HepG2 (cell line): Measurements from ENCODE around the gene RBM14. TPM values are rescaled to one million over a fixed set of nuclear protein-coding genes. Genes with fewer than 3 reads are reported as not detected.

Experiments used
- ARID2 ChIP-seq: sonication (generic); formaldehyde crosslinking; IDR thresholded peaks from 2 replicates; pipeline ENCODE4 v1.8.1; 2022; ENCODE audit warnings: mild to moderate bottlenecking, missing genetic modification reagents, borderline replicate concordance
- CBX1 ChIP-seq: IDR thresholded peaks from one replicate; pipeline ENCODE4 v1.6.1; 2016; ENCODE audit warnings: antibody characterized with exemption, low read depth
- EEA1 ChIP-seq: sonication (generic); formaldehyde crosslinking; IDR thresholded peaks from 2 replicates; pipeline ENCODE4 v1.5.1; 2020; ENCODE audit warnings: mild to moderate bottlenecking, missing genetic modification reagents, borderline replicate concordance
- EED ChIP-seq: sonication (generic); formaldehyde crosslinking; IDR thresholded peaks from 2 replicates; pipeline ENCODE4 v1.5.0; 2020; ENCODE audit warnings: mild to moderate bottlenecking, missing genetic modification reagents
- GPBP1L1 ChIP-seq: sonication (generic); formaldehyde crosslinking; IDR thresholded peaks from 2 replicates; pipeline ENCODE4 v1.5.0; 2020; ENCODE audit warnings: mild to moderate bottlenecking, missing genetic modification reagents
- HIVEP1 ChIP-seq: sonication (generic); formaldehyde crosslinking; IDR thresholded peaks from 2 replicates; pipeline ENCODE4 v1.4.0; 2020; ENCODE audit warnings: mild to moderate bottlenecking, missing genetic modification reagents
- MNT ChIP-seq: fragments of 450-650 bp; IDR thresholded peaks from 2 replicates; pipeline ENCODE4 v1.6.1; 2016
- ONECUT2 ChIP-seq: sonication (generic); formaldehyde crosslinking; IDR thresholded peaks from 2 replicates; pipeline ENCODE4 v1.4.0; 2020; ENCODE audit warnings: missing genetic modification reagents
- REL ChIP-seq: sonication (generic); formaldehyde crosslinking; conservative IDR thresholded peaks from 2 replicates; pipeline ENCODE4 v1.8.0; 2022; ENCODE audit warnings: mild to moderate bottlenecking, missing genetic modification reagents, moderate library complexity
- SUZ12 ChIP-seq: fragments of 150-350 bp; IDR thresholded peaks from 2 replicates; pipeline ENCODE4 v1.6.1; 2014; ENCODE audit warnings: low read depth, low read length
- TARDBP ChIP-seq: sonication (generic); formaldehyde crosslinking; IDR thresholded peaks from 2 replicates; pipeline ENCODE4 v1.8.0; 2022; ENCODE audit warnings: mild to moderate bottlenecking, missing genetic modification reagents
- TIGD3 ChIP-seq: sonication (generic); formaldehyde crosslinking; IDR thresholded peaks from 2 replicates; pipeline ENCODE4 v1.5.1; 2020; ENCODE audit warnings: mild to moderate bottlenecking, missing genetic modification reagents, borderline replicate concordance
- ZBTB42 ChIP-seq: sonication (generic); formaldehyde crosslinking; IDR thresholded peaks from 2 replicates; pipeline ENCODE4 v1.5.0; 2020; ENCODE audit warnings: mild to moderate bottlenecking, missing genetic modification reagents
- ZMYM4 ChIP-seq: sonication (generic); formaldehyde crosslinking; IDR thresholded peaks from 2 replicates; pipeline ENCODE4 v1.8.1; 2023; ENCODE audit warnings: mild to moderate bottlenecking, missing genetic modification reagents
- ZNF263 ChIP-seq: sonication (generic); formaldehyde crosslinking; IDR thresholded peaks from 2 replicates; pipeline ENCODE4 v1.4.0; 2020; ENCODE audit warnings: missing genetic modification reagents
- ZNF317 ChIP-seq: sonication (generic); formaldehyde crosslinking; IDR thresholded peaks from 2 replicates; pipeline ENCODE4 v1.5.0; 2020; ENCODE audit warnings: mild to moderate bottlenecking, missing genetic modification reagents
- ZNF335 ChIP-seq: sonication (generic); formaldehyde crosslinking; IDR thresholded peaks from 2 replicates; pipeline ENCODE4 v1.4.0; 2020; ENCODE audit warnings: missing genetic modification reagents
- ZNF33B ChIP-seq: sonication (generic); formaldehyde crosslinking; IDR thresholded peaks from 2 replicates; pipeline ENCODE4 v1.5.1; 2020; ENCODE audit warnings: mild to moderate bottlenecking, missing genetic modification reagents
- ZNF670 ChIP-seq: sonication (generic); formaldehyde crosslinking; IDR thresholded peaks from 2 replicates; pipeline ENCODE4 v1.8.0; 2022; ENCODE audit warnings: mild to moderate bottlenecking, missing genetic modification reagents, borderline replicate concordance
- ZNF768 ChIP-seq: sonication (generic); formaldehyde crosslinking; IDR thresholded peaks from 2 replicates; pipeline ENCODE4 v1.4.0; 2020; ENCODE audit warnings: missing genetic modification reagents
- polyA plus RNA-seq, 8 experiments: library from polyadenylated mRNA; depleted of rRNA in 3 of 8; stranded (reverse) in 7 of 8; unstranded in 1 of 8; fragments of >200 nt; fragmentation: Illumina TruSeq in 4 of 8; extraction: Trizol in 4 of 8; gene quantifications; 2 replicates each; pipeline versions ENCODE4 v1.2.1 to v1.2.3, GENCODE V29; 2011 to 2016; ENCODE audit warnings: low read depth in 4 of 8, missing spikeins in 1 of 8, mixed read lengths in 1 of 8; ENCODE audit not compliant: insufficient read depth in 1 of 8
- total RNA-seq, 5 experiments: library from RNA; depleted of rRNA; stranded (reverse); fragments of >200 nt; fragmentation: Illumina TruSeq; extraction: Trizol; gene quantifications; 2 replicates each; pipeline ENCODE4 v1.2.3, GENCODE V29; 2016; ENCODE audit warnings: low read depth in 1 of 5
- TF ChIP-seq, protein P1 (sequence below): IDR thresholded peaks from 2 replicates; pipeline ENCODE4 v1.6.1; 2016; ENCODE audit warnings: missing genetic modification reagents, missing compliant biosample characterization
- TF ChIP-seq, protein P2 (sequence below): sonication (generic); formaldehyde crosslinking; IDR thresholded peaks from 2 replicates; pipeline ENCODE4 v1.5.1; 2020; ENCODE audit warnings: missing genetic modification reagents, mild to moderate bottlenecking, borderline replicate concordance
- TF ChIP-seq, protein P3 (sequence below): sonication (generic); formaldehyde crosslinking; IDR thresholded peaks from 2 replicates; pipeline ENCODE4 v1.4.0; 2020; ENCODE audit warnings: missing genetic modification reagents, borderline replicate concordance

The RBM14 gene
- total and polyA plus RNA-seq, 2 of the 13 experiments (the other 11 are each of a cell fraction or from before 2014, with no cell fraction given): 12.7 to 44.1 TPM

GRCh38 chr11:66607126-66607834, 9.2 kb upstream of the RBM14 start (continued):
- TF ChIP-seq ARID2 (CRISPR knock-in tag): no peak
- TF ChIP-seq EED: no peak
- TF ChIP-seq ZBTB42 (CRISPR knock-in tag): no peak
- TF ChIP-seq ZNF670 (CRISPR knock-in tag): no peak
- TF ChIP-seq, protein P1, sequence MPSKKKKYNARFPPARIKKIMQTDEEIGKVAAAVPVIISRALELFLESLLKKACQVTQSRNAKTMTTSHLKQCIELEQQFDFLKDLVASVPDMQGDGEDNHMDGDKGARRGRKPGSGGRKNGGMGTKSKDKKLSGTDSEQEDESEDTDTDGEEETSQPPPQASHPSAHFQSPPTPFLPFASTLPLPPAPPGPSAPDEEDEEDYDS (CRISPR knock-in tag): 0 out of 2 replicates have a peak, but pooled peaks have one; percentile 10
- TF ChIP-seq ONECUT2 (CRISPR knock-in tag): no peak
- TF ChIP-seq CBX1: no peak
- TF ChIP-seq ZNF335 (CRISPR knock-in tag): no peak
- TF ChIP-seq, protein P2, sequence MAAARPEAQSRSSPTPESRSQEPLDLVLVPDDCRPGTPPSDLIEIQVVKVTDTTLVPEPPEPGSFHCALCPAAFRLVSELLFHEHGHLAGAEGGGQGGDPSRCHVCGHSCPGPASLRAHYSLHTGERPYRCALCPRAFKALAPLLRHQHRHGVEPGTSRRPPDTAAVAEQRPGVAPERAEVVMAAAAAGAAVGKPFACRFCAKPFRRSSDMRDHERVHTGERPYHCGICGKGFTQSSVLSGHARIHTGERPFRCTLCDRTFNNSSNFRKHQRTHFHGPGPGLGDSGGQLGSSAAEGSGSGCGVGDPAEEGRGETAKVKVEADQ: no peak
- TF ChIP-seq HIVEP1: no peak
- TF ChIP-seq GPBP1L1 (CRISPR knock-in tag): no peak
- no peak for TF ChIP-seq ZNF263 (CRISPR knock-in tag)
- TF ChIP-seq ZMYM4 (CRISPR knock-in tag): peak; percentile 52
- no peak for TF ChIP-seq ZNF768 (CRISPR knock-in tag)
- TF ChIP-seq EEA1 (CRISPR knock-in tag): no peak
- TF ChIP-seq MNT: no peak
- TF ChIP-seq, protein P3, sequence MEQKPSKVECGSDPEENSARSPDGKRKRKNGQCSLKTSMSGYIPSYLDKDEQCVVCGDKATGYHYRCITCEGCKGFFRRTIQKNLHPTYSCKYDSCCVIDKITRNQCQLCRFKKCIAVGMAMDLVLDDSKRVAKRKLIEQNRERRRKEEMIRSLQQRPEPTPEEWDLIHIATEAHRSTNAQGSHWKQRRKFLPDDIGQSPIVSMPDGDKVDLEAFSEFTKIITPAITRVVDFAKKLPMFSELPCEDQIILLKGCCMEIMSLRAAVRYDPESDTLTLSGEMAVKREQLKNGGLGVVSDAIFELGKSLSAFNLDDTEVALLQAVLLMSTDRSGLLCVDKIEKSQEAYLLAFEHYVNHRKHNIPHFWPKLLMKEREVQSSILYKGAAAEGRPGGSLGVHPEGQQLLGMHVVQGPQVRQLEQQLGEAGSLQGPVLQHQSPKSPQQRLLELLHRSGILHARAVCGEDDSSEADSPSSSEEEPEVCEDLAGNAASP (CRISPR knock-in tag): no peak
- TF ChIP-seq ZNF33B (CRISPR knock-in tag): no peak
- no peak for TF ChIP-seq SUZ12
- TF ChIP-seq TARDBP (CRISPR knock-in tag): no peak; the same call in 1 of the 2 replicates
- no peak for TF ChIP-seq REL
- TF ChIP-seq ZNF317 (CRISPR knock-in tag): no peak
- no peak for TF ChIP-seq TIGD3
